ENCODE data around the gene COL18A1.

The COL18A1 gene

DNA sequence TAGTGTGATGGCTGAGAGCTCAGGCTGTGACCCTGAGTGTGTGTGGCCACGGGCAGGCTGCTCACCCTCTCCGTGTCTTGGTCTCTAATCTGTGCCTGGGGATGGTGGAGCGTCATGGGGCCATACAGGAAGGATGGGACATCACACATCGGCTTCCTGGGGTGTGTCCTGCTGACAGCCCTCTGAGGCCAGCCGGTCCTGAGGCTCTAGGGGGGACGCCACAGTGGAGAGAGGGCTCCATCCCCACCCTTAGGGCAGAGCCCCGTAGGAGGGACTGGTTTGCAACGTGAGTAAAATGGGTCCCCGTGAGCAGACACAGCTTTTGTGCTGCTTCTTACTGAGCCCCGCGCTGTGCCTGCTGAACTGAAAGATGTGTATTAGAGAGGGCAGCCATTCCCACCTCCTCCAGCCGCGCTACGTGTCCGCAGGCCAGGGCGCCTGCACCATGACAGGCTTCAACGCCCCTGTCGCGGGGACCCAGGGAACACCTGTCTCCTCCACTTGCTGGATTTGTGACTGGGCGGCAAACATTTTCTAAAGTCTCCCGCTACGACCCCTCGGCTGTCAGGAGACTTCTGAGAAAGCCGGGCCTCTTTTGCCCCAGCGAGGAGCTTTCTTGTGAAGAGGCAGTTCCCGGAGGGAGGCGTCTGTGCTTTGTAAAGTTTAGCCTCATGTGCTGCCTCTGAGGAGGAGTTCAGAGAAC is 8.1 kb downstream of the COL18A1 start:
- FAIRE-seq (no peak), DNase-seq (ENCODE audit: insufficient read length, low spot score) (no peak)
- TF ChIP-seq, protein P1, sequence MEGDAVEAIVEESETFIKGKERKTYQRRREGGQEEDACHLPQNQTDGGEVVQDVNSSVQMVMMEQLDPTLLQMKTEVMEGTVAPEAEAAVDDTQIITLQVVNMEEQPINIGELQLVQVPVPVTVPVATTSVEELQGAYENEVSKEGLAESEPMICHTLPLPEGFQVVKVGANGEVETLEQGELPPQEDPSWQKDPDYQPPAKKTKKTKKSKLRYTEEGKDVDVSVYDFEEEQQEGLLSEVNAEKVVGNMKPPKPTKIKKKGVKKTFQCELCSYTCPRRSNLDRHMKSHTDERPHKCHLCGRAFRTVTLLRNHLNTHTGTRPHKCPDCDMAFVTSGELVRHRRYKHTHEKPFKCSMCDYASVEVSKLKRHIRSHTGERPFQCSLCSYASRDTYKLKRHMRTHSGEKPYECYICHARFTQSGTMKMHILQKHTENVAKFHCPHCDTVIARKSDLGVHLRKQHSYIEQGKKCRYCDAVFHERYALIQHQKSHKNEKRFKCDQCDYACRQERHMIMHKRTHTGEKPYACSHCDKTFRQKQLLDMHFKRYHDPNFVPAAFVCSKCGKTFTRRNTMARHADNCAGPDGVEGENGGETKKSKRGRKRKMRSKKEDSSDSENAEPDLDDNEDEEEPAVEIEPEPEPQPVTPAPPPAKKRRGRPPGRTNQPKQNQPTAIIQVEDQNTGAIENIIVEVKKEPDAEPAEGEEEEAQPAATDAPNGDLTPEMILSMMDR (IDR thresholded peaks at IDR 0.05; ENCODE audit: insufficient read depth, missing control alignments) = no peak

DNA sequence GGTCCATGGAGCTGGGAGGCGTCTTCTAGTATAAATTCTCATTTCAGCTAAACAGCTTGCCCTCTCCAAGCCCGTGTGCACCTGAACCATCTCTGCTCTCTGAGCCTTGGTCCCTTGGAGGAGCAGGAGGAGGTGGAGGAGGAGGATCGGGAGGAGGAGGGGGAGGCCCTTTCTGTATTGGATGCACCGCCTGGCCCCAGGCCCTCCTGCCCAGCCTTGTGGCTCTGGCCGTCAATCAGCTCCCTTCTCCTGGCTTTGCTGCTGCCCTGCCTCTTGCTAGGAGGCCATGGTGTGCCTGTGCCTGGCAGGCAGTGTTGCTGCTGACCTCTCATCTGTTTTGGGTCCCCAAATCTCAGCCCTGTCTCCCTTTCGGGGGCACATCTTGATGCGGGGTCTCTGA is 9.0 kb downstream of the COL18A1 start:
- FAIRE-seq (no peak), DNase-seq (ENCODE audit: insufficient read length, low spot score) (no peak)
- TF ChIP-seq, protein P1 (IDR thresholded peaks at IDR 0.05; ENCODE audit: insufficient read depth, missing control alignments) = no peak

DNA sequence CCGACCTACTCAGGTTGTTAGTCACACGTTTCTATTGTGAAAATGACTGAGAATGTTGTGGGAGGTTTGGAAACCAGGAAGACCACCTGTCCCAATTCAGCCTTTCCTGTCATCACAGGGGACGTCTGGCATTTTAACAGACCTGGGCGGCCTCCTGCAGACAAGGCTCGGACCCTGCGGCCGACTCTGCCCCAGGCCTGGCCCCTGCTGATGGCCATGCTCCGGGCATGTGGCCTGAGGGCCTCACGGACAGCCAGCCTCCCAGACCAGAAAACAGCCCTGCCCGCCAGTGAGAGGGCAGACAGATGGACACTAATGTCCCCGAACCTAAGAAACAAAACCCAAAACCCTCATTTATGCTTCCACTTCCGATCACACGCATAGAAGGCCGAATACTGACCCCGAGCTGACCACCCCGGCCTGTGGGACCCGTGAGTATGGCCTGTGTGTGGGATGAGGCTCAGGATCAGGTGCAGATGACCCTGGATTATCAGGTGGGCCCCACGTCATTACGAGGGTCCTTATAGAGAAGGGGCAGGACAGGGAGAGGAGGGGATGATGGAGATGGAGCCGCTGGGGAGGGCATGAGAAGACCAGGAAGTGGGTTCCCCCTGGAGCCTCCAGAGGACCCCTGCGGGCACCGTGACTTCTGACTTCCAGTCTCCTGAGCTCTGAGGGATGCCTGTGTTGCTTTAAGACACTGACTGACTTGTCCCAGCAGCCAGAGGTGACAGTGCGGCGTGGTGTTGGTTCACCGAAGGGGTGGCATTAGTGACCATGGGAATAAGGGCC is 9.6 kb downstream of the COL18A1 start:
- TF ChIP-seq, protein P1 (IDR thresholded peaks at IDR 0.05; ENCODE audit: insufficient read depth, missing control alignments) = no peak
- FAIRE-seq (no peak), DNase-seq (ENCODE audit: insufficient read length, low spot score) (no peak)

DNA sequence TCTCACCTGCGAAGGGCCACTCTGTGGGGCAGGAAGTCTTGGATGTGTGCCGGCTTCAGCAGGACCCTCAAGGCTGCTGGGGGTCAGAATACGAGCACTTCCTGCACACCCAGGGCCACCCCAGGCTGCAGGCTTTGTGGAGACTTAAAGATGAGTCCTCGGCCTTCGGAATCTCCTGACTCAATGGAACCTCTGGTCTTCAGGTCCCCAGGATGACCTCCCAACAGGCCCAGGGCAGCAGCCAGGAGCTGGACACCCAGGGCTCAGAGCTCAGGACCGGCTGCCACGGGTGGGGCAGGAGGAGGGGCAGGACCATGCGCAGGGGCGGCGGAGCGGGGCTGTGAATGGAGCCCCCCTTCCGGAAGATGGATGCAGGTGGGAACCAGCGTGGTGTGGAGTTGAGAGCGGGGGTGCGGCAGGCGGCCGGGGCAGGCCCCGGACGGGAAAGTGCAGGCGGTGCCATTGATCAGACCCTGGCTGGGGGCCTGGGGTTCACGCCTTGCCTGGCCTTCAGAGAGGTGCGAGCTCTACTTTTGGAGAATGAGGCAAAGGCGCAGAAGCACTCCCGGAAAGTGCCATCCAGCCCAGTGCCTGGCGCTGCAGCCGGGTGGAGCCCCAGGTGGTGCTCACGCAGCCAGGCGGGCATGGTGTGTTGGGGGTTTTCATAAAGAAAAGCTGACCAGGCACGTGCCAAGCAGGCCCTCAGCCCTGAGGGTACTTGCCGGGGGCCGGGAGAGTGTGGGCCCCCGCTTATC is 10.4 kb downstream of the COL18A1 start:
- TF ChIP-seq, protein P1 (IDR thresholded peaks at IDR 0.05; ENCODE audit: insufficient read depth, missing control alignments) = no peak
- FAIRE-seq = no peak

DNA sequence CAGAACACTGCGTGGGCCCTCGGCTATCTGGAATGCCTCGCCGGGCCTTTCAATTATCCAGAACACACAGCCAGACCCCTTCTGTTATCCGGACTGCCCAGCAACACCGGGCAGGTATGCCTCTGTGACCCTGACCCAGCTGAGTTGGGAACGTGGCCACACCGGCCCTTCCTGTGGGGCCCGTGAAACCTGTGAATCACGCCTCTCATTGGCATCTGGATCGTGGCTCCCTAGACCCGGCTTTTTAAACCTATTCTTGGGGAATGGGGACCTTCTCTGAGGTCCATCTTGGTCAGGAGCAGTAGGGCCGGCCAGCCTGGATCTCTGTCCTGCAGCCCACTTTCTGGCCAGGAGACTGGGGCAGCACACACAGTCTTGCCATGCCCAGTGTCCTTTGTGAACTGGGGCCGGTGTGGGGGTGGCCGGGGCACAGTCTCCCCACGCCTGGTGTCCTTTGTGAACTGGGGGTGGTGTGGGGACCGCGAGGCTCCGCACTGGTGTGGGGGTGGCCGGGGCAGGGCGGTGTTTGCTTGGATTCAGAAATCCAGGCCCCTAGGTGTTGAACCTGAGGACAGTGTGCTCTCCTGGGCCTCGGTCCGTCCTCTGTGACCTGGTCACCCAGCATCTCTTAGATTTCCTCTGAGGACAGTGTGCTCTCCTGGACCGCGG is 11.1 kb downstream of the COL18A1 start:
- FAIRE-seq (no peak), DNase-seq (ENCODE audit: insufficient read length, low spot score) (no peak)
- TF ChIP-seq, protein P1 (IDR thresholded peaks at IDR 0.05; ENCODE audit: insufficient read depth, missing control alignments) = no peak

More for the DNA sequence above, 10.4 kb downstream of the COL18A1 start:
- DNase-seq (ENCODE audit: insufficient read length, low spot score) = no peak

DNA sequence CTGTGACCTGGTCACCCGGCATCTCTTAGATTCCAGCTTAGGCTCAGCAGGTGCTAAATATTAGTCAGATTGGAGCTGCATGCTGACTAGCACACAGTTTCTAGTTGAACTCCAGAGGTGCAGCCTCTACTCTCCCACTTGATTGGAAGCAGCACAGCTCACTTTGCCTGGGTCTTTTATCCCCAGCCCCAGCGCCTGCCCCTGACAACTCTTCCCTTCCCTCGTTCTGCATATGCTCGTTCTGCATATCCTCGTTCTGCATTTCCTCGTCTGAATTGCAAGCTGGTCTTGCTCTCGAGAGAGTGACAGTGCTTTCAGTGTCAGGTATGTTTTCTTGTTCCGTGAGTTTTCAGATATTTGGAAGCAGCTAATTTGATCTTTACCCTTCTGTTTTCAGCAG is 11.7 kb downstream of the COL18A1 start:
- TF ChIP-seq, protein P1 (IDR thresholded peaks at IDR 0.05; ENCODE audit: insufficient read depth, missing control alignments) = no peak
- FAIRE-seq = no peak
- no peak for DNase-seq (ENCODE audit: insufficient read length, low spot score)

Data from D721Med (cell line).